A673 (cell line): Measurements from ENCODE around the gene SPACA6. TPM values are rescaled to one million over a fixed set of nuclear protein-coding genes. Genes with fewer than 3 reads are reported as not detected.

ENCODE experiments used
- BruUV-seq: library from RNA; stranded (reverse); fragments of 400-500 nt; replicated peaks from 2 replicates; lab custom pipeline; 2021; lab: Mats Ljungman, UMichigan
- CTCF ChIA-PET: fragments of 300-600 bp; sonication (Branson Sonifier 250); formaldehyde crosslinking; loops from one replicate; lab custom pipeline; 2022; ENCODE audit warnings: antibody characterized with exemption; lab: Charles Lee
- POLR2A ChIA-PET: fragments of 300-600 bp; sonication (Branson Sonifier 250); formaldehyde crosslinking; loops from one replicate; lab custom pipeline; 2022; ENCODE audit warnings: antibody characterized with exemption; ENCODE audit not compliant: low non-redundant PET; lab: Charles Lee
- DNase-seq: peaks from one replicate; pipeline ENCODE4 v3.0.0-alpha.2; 2015; ENCODE audit warnings: low spot score
- H3K27ac ChIP-seq: fragments of 200-600 bp; sonication (generic); 2 replicates; pipeline ENCODE4 v1.5.1; 2016; ENCODE audit warnings: mixed run types, low read depth, mild to moderate bottlenecking, mixed read lengths, antibody characterized with exemption, low read length; ENCODE audit not compliant: poor library complexity, severe bottlenecking
- H3K27me3 ChIP-seq: fragments of 200-600 bp; sonication (generic); replicated peaks from 2 replicates; pipeline ENCODE4 v1.6.1; 2017; ENCODE audit warnings: mixed run types, low read depth, mild to moderate bottlenecking, mixed read lengths, antibody characterized with exemption, low read length; ENCODE audit not compliant: insufficient read depth, poor library complexity
- H3K36me3 ChIP-seq: fragments of 200-600 bp; sonication (generic); 2 replicates; pipeline ENCODE4 v1.6.1; 2016; ENCODE audit warnings: mixed run types, mild to moderate bottlenecking, mixed read lengths, antibody characterized with exemption, low read length; ENCODE audit not compliant: insufficient read depth, poor library complexity, severe bottlenecking
- H3K4me1 ChIP-seq: fragments of 200-600 bp; sonication (generic); 2 replicates; pipeline ENCODE4 v1.6.1; 2017; ENCODE audit warnings: mixed run types, mild to moderate bottlenecking, mixed read lengths, antibody characterized with exemption, low read length; ENCODE audit not compliant: insufficient read depth, poor library complexity, severe bottlenecking
- H3K4me3 ChIP-seq: fragments of 200-600 bp; sonication (generic); 2 replicates; pipeline ENCODE4 v1.5.1; 2016; ENCODE audit warnings: low read depth, mixed run types, mild to moderate bottlenecking, mixed read lengths, low read length; ENCODE audit not compliant: poor library complexity, severe bottlenecking
- H3K9me3 ChIP-seq: fragments of 200-600 bp; sonication (generic); 2 replicates; pipeline ENCODE4 v1.6.1; 2016; ENCODE audit warnings: mixed run types, low read depth, mild to moderate bottlenecking, mixed read lengths, antibody characterized with exemption, low read length; ENCODE audit not compliant: poor library complexity, severe bottlenecking
- EZH2 ChIP-seq: fragments of 200-600 bp; sonication (generic); IDR thresholded peaks from 2 replicates; pipeline ENCODE4 v1.6.1; 2017; ENCODE audit warnings: borderline replicate concordance, low read depth, mild to moderate bottlenecking, mixed read lengths, antibody characterized with exemption, low read length; ENCODE audit not compliant: poor library complexity, severe bottlenecking
- intact Hi-C: fragments of 100-400 bp; cut with micrococcal nuclease; formaldehyde crosslinking; loops from one replicate; pipeline ENCODE4 v1.10.0; 2022; ENCODE audit not compliant: unreplicated experiment
- total RNA-seq: library from RNA; stranded (reverse); gene quantifications from 2 replicates; pipeline ENCODE4 v1.2.3, GENCODE V29; 2021
- TF ChIP-seq, protein P1 (sequence below): fragments of 300-800, 200-600 bp; sonication (generic); conservative IDR thresholded peaks from 2 replicates; pipeline ENCODE4 v1.5.1; 2017; ENCODE audit warnings: low read depth, mild to moderate bottlenecking, antibody characterized with exemption, low read length, moderate library complexity, mixed read lengths

SPACA6 gene
- total RNA-seq, 1 experiment from 2014 or later = 28.6 TPM

DNA sequence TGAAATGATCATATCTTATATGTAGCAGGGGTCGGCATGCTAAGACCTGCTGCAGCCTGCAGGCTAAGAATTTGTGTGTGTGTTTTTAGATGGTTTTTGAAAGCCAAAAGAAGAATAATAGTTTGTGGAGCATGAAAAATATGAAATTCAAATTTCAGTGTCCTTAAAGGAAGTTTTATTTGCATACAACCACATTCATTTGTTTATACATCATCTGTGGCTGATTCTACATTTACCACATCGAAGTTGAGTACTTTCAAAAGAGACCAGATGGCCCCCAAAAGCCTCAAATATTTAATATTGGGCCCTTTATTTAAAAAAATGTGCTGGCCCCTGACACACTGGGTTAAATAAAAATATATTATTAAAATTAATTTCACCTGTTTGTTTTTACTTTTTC is 29.4 kb downstream of the SPACA6 start:
- no peak for DNase-seq
- Histone ChIP-seq H3K4me3 (no peak overlapping the region), H3K27me3 (peaks cover 100% of the 10 kb centered on the region), H3K4me1 (no peaks in the 10 kb centered on the region), H3K36me3 (no peaks in the 10 kb centered on the region), H3K9me3 (no peaks in the 10 kb centered on the region), H3K27ac (no peak overlapping the region)
- BruUV-seq = no TSS peak
- TF ChIP-seq, protein P1, sequence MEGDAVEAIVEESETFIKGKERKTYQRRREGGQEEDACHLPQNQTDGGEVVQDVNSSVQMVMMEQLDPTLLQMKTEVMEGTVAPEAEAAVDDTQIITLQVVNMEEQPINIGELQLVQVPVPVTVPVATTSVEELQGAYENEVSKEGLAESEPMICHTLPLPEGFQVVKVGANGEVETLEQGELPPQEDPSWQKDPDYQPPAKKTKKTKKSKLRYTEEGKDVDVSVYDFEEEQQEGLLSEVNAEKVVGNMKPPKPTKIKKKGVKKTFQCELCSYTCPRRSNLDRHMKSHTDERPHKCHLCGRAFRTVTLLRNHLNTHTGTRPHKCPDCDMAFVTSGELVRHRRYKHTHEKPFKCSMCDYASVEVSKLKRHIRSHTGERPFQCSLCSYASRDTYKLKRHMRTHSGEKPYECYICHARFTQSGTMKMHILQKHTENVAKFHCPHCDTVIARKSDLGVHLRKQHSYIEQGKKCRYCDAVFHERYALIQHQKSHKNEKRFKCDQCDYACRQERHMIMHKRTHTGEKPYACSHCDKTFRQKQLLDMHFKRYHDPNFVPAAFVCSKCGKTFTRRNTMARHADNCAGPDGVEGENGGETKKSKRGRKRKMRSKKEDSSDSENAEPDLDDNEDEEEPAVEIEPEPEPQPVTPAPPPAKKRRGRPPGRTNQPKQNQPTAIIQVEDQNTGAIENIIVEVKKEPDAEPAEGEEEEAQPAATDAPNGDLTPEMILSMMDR = no peak
- no peak for TF ChIP-seq EZH2
- intact Hi-C loops = loop anchor here (5.0 kb wide), 1 partner anchor 45 kb away; no protein-coding TSS in a partner anchor
- CTCF ChIA-PET = interaction anchor here (0.6 kb wide), 1 partner anchor 66 kb away, joined by 4 read pairs; no protein-coding TSS in a partner anchor
- POLR2A ChIA-PET = no interaction called here

DNA sequence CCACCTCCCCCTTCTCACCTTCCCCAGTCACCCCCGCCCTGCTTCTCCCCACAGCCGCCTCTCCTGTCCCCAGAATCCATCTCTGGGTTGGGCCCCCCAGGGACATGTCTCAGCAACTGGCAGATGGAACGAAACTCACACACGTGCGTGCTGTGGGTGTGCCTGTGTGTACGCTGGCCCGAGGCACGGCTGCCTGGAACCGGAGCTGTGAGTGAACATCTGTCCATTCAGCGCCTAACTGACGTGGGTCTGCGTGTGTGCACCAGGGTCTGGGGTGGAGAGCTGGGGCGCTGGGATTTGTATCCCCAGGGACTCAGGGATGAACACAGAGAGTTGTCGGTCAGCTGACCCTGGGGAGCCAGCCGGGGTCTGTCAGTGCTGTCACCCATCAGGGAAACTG is 31.4 kb downstream of the SPACA6 start:
- H3K36me3 ChIP-seq = no peaks in the 10 kb centered on the region
- intact Hi-C loops = loop anchor here (5.0 kb wide), 1 partner anchor 43 kb away; no protein-coding TSS in a partner anchor
- CTCF ChIA-PET = interaction anchor here (0.9 kb wide), 1 partner anchor 54 kb away, joined by 3 read pairs; no protein-coding TSS in a partner anchor
- H3K9me3 ChIP-seq = no peaks in the 10 kb centered on the region
- POLR2A ChIA-PET = no interaction called here
- BruUV-seq = no TSS peak
- TF ChIP-seq EZH2 = no peak
- TF ChIP-seq, protein P1 = no peak
- H3K27me3 ChIP-seq = peaks cover 96% of the 10 kb centered on the region
- DNase-seq = no peak
- H3K4me1 ChIP-seq = no peaks in the 10 kb centered on the region
- no peak overlapping the region for H3K4me3 ChIP-seq
- H3K27ac ChIP-seq = no peak overlapping the region

DNA sequence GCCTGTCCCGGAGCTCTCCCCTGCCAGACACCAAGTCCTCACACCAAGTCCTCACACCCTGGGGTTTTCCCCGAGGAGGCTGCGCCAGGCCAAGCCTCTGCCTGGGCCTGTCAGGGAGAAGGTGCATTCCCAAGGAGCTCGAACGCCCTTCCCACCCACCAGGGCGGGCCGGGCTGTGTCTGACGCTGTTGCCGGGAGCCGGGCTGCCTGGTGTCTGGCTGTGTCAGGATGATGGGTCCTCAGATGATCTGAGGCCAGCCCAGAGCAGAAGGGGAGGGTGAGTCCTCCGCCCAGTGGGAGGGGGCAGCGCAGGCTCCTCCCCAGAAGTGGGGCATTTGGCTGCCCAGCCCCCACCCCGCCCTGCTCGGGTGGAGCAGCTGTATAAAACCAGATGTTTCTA is 32.9 kb downstream of the SPACA6 start:
- ChIA-PET POLR2A (no interaction called here), CTCF (interaction anchor here (0.5 kb wide), 1 partner anchor 22 kb away, joined by 4 read pairs; no protein-coding TSS in a partner anchor)
- Histone ChIP-seq H3K4me1 (no peaks in the 10 kb centered on the region), H3K27ac (no peak overlapping the region), H3K9me3 (no peaks in the 10 kb centered on the region), H3K4me3 (no peak overlapping the region), H3K36me3 (no peaks in the 10 kb centered on the region), H3K27me3 (peaks cover 81% of the 10 kb centered on the region)
- BruUV-seq = no TSS peak
- TF ChIP-seq EZH2 = no peak
- TF ChIP-seq, protein P1 = no peak
- DNase-seq = peak; percentile 18
- intact Hi-C loops = no loop called here
